GM18861 (cell line): ENCODE results near the gene SMG7.

Experiments
- ATAC-seq: cut with Tn5 transposase; IDR thresholded peaks from one replicate; pipeline ENCODE4 v1.9.1; 2021; ENCODE audit not compliant: unreplicated experiment

The SMG7 gene

DNA sequence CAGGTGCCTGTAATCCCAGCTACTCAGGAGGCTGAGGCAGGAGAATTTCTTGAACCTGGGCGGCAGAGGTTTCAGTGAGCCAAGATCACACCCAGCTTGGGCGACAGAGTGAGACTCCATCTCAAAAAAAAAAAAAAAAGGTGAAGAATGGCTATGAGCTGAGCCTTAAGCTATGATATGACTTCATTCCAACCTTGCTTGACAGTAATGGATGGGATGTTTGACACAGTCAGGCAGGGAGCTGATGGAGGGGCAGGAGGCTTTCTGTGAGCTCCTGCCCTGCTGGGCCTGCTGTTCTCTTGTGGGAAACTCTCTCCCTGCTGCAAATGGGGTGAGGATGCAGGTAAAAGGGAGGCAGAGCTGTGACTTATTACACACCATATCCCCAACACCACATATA is 90.4 kb downstream of the SMG7 start:
- no peak for ATAC-seq

DNA sequence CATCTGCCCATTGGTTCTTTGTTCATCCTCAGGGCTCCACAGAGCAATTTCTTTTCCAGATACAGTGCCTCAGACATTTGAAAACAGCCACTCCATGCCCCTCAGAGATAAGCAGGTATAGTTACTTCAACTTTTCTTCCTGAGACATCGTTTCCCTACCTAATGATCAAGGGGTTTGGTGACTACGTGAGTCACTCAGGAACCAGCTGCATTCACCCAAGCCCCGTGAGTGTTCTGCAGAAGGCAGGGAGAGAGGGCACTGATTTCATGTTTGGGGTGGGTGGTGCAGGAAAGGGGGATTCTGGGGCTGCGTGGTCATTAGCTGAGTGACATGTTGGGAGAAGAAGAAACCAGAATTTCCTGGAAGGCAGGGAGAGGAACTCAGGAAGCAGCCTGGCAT is 93.0 kb downstream of the SMG7 start:
- ATAC-seq = no peak

DNA sequence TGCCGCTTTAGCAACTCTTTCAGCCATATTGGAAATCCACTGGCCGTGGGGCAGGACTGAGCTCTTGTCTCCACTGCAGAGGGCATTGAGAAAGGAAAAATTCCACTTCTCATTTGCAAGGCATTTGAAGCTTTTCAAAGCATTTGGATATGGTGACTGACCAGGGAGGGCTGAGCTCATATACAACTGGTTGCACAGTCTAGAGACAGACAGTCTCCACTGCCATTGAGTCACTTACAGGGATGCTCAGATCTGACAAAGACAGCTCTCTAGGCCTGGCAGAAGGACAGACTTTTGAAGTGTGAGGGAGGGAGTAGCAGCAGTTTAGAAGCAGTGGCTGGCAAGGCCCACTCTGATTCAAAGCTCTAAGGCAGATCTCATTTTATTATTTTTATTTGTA is 93.7 kb downstream of the SMG7 start:
- ATAC-seq = no peak

DNA sequence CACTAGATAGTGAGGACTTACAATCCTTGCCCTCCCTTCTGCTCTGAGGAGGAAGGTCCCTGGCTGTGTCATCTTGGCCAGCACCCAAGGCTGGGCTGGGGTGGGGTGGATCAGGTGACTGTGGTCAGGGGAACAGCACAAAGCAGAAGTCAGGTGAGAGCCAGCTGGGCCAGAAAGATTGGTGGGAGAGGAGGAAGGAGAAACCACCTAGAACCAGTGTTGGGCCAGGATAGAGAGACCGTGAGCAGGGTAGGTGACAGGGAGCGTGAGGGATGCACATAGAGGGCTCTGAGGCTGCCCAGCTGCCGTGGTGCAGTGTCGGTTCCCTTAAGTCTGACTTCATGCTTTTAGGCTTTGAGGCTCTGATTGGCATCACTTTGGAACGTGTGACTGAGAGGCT is 95.3 kb downstream of the SMG7 start:
- peak; percentile 61 for ATAC-seq

DNA sequence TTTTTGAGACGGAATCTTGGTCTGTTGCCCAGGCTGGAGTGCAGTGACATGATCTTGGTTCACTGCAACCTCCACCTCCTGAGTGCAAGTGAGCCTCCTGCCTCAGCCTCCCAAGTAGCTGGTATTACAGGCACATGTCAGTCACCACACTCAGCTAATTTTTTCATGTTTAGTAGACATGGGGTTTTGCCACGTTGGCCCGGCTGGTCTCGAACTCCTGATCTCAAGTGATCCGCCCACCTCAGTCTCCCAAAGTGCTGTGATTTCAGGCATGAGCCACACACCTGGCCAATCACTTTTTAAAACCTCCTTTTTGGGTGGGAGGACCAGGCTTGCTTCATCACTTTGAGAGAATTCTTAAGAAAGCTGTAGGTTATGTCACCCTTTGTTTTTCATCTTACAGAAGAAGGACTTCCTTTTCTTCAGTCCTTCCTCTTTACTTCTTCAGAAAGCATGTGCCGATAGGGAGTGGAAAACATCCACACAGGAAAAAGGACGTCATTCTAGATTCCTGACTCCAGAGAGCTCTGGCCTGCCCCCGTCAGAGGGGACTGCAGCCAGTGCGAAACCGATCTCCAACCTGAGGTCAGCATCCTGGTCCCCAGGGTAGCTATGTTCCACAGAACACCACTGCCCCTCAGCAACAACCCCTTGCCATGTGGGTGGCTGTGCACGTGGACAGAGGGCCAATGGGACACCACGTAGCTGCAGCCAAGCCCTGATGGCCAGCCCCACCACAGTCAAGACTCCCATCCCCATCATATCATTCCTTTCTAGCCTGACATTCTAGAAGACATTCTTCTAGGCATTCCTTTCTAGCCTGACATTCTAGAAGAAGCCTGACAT is 96.1 kb downstream of the SMG7 start:
- no peak for ATAC-seq

DNA sequence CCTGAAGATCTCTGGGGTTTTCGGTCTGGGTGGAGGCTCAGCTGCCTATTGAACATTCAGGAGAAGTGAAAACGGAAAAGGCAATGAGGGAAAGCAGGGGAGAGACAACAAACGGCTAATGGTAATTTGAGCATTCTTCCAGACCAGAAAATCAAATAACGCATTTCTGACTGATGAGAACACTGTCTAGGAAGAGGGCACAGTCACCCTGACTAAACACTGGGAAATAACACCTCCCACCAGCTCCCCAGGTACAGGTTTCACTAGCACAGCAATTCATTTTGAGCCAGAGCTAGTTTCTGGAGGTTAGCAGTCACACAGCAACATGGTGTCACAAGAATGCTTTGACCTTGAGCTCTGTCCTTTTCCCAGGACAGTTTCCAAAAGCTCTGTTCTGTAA is 96.8 kb downstream of the SMG7 start:
- no peak for ATAC-seq

DNA sequence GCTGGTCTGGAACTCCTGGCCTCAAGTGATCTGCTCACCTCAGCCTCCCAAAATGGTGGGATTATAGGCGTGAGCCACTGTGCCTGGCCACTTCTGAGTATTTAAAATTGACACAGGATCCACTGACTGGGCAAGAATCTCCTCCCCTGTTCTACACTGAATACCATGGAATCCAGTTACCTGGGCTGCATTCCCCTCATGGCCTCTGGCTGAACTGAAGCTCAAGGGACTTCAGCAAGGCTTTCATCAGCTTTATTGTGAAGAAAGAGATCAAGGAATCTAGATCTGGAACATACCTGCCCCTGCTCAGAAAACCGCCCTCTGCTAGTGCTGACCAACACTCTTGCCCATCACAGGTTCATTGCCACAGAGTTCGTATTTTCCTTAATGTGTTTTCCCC is 97.5 kb downstream of the SMG7 start:
- ATAC-seq = no peak

DNA sequence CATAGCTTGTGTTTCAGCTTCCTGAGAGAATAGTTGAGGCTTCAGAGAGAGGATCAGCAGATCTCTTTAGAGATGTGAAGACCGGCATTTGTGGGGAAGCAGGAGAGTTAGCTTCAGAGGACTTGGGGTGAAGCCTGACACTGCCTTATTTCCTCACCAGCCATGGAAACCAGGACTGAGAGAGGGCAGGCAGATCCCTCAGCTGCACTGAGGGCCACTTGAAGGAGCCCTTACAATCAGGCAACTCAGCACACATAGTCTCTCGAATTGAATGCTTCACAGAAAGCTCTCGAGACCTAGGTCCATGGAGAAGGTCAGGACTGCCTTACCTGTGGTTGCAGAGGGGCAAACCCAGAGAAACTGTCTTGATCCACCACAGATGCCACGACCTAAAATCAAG is 98.2 kb downstream of the SMG7 start:
- ATAC-seq = no peak

DNA sequence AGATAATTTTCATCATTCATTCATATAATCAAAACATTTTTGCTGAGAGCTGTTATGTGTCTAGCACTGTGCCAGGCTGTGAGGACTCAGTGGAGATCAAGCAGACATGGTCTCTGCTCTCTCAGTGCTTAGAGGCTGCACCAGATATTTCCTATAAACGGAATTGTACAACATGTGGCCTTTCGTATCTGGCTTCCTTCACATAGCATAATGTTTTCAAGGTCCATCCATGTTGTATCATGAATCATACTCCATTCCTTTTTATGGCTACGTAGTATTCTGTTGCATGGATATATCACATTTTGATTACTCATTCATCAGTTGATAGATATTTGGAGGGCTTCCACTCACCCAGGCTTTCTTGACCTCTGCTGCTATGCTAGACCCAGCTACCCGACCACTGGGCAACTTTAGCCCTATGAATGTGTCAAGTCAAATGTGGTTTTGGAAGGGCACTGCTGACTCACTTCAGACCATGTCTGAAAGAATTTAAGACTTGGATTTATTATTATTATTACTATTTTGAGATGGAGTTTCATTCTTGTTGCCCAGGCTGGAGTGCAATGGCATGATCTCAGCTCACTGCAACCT is 99.5 kb downstream of the SMG7 start:
- ATAC-seq = no peak

DNA sequence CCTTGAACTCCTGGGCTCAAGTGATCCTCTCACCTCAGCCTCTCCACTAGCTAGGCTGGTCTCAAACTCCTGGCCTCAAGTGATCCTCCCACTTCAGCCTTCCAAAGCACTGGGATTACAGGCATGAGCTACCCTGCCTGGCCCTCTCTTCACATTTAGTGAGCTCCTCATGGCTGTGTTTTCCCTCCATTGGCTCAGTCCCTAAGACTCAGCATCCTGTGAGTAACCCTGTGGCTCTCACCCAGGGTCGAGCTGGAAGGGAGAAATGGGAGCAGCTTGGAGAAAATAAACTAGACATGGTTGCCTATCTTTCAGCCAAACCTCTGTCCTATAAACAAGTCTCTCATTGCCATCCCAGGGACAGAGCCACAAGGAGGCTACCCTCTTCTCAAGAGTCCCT is 100.4 kb downstream of the SMG7 start:
- ATAC-seq = no peak

DNA sequence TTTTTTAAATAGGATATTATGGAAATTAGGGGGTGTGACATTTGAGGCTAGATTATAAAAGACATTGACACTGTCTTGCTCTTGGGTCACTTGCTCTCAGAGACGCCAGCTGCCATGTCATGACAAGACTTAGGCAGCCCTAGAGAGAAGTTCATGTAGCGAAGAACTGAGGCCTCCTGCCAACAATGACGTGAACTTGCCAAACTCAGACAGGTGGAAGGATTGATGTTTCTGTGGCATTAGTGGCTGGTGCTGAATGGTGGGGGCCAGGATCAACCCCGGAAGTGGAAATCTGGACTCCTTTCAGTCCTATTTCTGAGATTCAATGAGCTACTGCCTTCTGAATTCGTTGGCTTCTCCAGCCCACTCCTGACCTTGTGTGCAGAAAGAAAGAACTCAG is 103.3 kb downstream of the SMG7 start:
- no peak for ATAC-seq

DNA sequence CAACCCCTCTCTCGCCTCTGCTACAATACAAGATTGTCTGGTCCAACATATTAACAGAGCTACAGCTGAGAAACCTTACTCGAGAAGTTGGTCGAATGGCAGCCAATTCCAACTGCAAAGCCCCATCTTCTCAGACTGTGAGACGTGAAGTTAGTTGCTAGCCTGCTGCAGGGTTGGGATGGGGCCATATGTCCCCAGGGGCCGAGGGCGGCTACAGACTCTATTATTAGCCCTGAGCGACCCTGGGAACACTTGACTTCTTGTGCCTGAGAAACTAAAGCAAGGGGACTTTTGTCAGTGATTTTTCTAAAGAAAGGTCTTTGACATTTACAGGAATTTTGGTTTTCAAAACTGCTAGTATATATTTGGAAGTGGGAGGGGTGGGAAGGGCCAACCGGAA is 104.2 kb downstream of the SMG7 start:
- ATAC-seq = no peak

DNA sequence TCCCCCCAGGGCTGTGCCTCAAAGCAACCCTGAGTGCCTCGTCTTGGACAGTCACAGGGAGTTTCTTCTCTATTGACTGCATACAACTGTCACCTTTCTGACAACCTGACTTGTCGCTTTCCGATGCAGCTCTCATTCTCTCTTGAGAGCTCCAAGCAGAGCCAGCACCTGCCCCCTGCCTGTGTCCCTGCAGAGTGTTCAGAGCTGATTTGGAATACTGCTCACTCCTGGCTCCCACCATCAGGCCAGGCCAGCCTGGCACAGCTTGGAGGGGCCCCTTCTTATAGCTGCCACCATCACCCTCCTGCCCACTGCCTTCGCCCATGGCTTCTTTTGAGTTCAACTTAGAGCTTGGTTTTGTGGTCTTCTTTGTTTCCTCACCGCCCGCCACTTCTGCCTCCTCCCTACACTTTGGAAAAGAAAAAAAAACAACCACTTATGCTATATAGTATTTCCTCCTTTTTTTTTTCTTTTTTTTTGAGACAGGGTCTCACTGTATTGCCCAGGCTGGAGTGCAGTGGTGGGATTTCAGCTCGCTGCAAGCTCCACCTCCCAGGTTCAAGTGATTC is 105.7 kb downstream of the SMG7 start:
- no peak for ATAC-seq

DNA sequence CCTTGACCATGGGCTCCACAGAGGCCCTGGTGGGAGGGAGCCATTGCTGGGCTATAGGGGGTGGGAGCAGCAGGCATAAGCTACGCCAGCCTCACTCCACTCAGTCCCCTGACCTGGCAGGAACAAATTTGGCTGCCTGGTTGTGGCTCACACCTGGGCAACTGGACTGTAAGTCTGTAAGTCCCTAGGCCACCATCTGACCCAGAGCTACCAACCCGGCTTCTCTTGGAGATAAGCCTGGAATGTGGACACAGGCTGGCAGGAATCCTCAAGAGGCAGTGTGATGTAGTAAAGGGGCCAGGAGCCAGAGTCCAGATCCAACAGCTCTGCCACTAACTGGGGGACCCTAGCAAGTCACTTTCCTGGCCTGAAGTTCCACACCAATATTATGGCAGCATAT is 106.6 kb downstream of the SMG7 start:
- ATAC-seq = no peak

DNA sequence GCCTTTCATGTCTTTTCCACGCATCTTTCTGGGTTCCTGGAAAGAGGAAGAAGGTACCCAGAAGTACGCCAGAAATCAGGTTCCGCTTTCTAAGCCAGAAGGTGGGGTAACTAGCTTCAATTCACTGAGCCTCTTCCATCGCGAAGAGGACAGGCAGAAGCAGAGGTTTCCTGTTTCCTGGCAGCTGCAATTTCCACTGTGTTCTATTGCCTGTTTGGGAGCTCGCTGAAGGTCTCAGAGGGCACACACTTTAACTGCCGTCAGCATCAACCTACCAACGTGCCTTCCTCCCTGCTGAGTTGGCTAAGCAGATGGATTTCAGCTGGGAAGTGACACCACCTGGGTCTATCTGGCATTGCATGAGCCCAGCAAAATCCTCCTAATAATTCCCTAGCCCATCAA is 108.0 kb downstream of the SMG7 start:
- ATAC-seq = no peak

DNA sequence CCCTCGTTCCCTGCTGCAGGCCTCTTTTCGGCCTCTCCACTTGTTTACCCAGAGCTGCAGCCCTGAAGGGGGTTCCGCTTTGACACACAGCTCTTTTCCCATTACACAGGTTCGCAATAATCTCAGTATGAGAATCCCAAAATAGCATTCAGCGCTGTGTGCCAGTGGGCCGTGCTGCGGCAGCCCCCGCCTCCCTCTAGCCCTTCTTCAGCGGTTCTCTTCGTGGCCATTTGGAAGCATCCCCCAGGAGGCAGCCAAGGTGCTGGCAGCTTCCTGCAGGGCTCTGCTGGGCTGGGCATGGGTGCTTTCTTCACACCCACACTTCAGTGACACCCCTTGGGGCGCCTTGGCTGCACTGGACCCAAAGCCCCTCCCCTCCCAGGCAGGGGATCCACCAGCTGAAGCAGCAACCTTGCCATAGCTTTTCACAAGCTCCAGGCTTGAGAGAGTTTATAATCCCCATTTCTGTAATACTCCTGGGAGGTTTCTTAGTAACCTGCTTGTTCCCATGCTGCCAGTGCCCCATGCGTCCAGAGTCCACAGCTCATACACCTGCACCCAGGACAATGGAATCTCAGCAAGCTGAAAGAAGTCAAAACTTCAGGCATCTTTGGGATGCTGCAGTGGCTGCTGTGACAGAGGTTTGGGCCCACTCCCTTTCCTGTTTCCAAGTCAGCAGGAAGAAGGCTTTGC is 109.9 kb downstream of the SMG7 start:
- ATAC-seq = no peak

DNA sequence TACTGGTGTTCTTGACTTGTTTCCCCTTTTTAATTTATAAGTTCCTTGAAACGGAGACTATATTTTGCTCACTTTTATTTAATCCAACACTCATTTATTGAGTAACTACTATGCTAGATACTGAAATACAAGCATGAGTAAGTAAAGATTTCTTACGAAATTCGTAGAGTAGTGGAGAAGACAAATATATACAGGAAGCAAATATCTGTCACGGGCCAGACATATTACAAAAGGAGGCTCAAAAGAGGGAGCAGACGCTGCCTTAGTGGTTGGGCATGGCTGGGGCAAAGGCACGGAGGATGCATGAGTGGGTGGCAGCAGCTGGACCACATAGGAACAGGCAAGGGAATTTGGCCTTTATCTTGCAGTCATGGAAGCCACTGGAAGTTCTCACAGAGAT is 111.2 kb downstream of the SMG7 start:
- ATAC-seq = no peak

DNA sequence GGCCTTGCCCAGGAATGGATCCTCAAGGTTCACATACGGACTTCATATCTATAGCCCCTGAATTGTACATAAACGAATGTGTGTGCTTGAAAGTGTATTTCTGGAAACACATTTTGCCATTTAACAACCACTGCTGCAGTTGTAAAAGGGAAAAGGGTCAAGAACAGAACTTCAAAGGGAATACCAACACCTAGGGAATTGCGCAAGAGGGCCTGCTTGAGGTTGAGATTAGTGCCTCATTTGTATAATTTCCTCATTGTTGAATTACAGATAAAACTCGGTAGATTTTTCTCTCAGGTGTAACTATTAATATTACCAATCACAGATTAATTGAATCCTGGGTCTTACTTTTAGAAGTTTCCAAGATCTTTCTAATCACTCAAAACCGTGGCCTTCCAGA is 111.8 kb downstream of the SMG7 start:
- ATAC-seq = no peak

DNA sequence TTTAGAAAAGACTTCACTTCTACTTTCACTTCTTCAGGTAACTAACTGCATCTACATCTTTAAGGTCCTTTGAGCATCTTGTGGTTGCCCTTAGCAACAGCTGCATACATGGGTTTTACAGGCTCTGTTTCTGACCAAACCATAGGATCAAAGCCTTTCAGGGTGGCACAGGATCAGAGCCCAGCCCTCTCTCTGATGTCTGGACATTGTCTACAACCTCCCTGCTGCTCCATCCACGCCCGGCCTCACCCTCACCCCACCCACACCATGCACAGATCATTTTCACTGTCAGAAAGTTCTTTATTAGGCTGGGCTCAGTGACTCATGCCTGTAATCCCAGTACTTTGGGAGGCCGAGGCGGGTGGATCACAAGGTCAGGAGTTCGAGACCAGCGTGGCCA is 112.7 kb downstream of the SMG7 start:
- no peak for ATAC-seq

DNA sequence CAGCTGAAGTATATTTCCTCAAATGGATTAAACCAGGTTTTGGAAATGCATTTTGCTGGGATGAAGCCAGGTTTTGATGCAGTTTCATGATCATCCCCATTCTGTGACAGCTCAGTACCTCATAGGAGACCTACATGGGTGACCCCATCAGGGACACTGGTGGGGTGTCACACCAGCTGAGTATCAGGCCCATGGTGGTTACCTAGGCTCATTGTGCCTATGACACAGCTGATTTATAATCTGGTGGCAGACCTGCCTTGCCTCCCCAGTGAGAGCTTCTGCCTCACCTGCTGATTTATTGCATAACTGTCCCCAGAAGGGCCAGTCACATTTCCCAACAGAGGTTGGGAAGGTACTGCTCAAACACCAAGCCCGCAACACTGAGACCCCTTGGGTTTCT is 114.2 kb downstream of the SMG7 start:
- no peak for ATAC-seq

DNA sequence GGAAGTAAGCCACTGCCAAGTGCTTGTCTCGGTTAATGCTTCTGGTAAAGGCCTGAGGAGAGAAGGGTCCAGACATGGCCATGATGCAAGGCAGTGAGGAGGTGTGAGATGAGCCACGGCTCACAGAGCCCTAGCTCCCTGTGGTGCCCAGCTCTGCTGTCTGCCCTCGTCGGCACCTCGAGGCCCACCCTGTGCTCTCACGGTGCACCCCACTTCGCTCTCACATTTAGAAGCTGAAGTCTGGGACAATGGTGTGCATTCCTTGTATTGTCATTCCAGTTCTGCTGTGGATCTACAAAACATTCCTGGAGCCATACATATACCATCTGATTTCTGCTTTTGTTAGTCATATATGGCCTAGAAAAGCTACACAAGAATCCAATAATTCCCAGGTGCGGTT is 114.6 kb downstream of the SMG7 start:
- ATAC-seq = no peak

DNA sequence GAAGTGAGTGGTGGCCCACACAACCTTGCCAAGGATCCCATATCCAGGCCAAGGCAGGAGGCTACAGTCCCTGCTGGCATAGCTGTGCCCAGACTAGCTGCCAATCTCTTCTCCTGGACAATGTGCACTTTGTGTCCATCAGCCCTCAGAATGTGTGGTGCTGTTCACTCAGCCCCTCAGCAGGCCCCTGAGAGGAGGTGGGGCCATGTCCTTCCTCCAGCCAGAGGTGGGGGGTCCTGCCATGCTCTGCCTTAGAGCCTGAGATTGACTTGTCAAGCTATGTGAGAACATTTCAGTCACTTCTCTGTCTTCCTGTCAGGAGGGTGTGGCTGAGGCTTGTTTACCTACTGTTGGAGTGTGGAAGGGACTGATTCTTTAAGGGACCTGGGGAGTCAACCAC is 116.5 kb downstream of the SMG7 start:
- no peak for ATAC-seq
